ENCODE data around the gene IL17D.

GRCh38 chr13:20713014-20713376, 9.5 kb downstream of the IL17D start:
- no peak for TF ChIP-seq EZH2 (IDR thresholded peaks at IDR 0.05; ENCODE audit: low read depth, unreplicated experiment)
- TF ChIP-seq CTCF (conservative IDR thresholded peaks at IDR 0.05; ENCODE audit: low read depth in 2 of 2): no peak
- no peak for TF ChIP-seq EZH2phosphoT487 (IDR thresholded peaks at IDR 0.05; ENCODE audit: unreplicated experiment)
- TF ChIP-seq ETS1 (IDR thresholded peaks at IDR 0.05): no peak
- no peak for TF ChIP-seq POLR2AphosphoS5 (IDR thresholded peaks at IDR 0.05; ENCODE audit: low read depth)
- no peak for TF ChIP-seq ZNF462 (CRISPR knock-in tag; IDR thresholded peaks at IDR 0.05)
- TF ChIP-seq REST (IDR thresholded peaks at IDR 0.05; ENCODE audit: unreplicated experiment): no peak
- TF ChIP-seq CREB1 (CRISPR knock-in tag; IDR thresholded peaks at IDR 0.05; ENCODE audit: low read depth): no peak
- no peak for TF ChIP-seq STAT1 (IDR thresholded peaks at IDR 0.05; ENCODE audit: unreplicated experiment)

All from GM23338 (cell line).